ENCODE data around the gene MRPL12.
A peak's percentile ranks its signal among the peaks of the same experiment; 100 is the strongest.
"Not testable (repeated sequence)": the region's sequence is repeated elsewhere in the genome, so short reads cannot be mapped to it uniquely, and the experiment has no call there.

The MRPL12 gene

GRCh38 chr17:81735264-81736102, 32.3 kb downstream of the MRPL12 start:
- Mint-ChIP-seq H3K36me3 (no peaks in the 10 kb centered on the region), H3K27ac (no peak overlapping the region), H3K4me3 (peak overlapping the region; percentile 27), H3K27me3 (peaks cover 9% of the 10 kb centered on the region), H3K9me3 (no peaks in the 10 kb centered on the region), H3K4me1 (peaks cover 11% of the 10 kb centered on the region)

GRCh38 chr17:81737947-81738800, 35.0 kb downstream of the MRPL12 start:
- Mint-ChIP-seq H3K9me3 (no peaks in the 10 kb centered on the region), H3K4me3 (no peak overlapping the region), H3K36me3 (no peaks in the 10 kb centered on the region), H3K27me3 (peaks cover 9% of the 10 kb centered on the region), H3K4me1 (peaks cover 11% of the 10 kb centered on the region), H3K27ac (no peak overlapping the region)

- no peaks in the 10 kb centered on the region for H3K9me3 Mint-ChIP-seq
- peaks cover 6% of the 10 kb centered on the region for H3K4me1 Mint-ChIP-seq
- no peak overlapping the region for H3K27ac Mint-ChIP-seq
- no peak overlapping the region for H3K4me3 Mint-ChIP-seq
- peaks cover 4% of the 10 kb centered on the region for H3K27me3 Mint-ChIP-seq
- no peaks in the 10 kb centered on the region for H3K36me3 Mint-ChIP-seq
Observed at GRCh38 chr17:81738801-81739393, 35.7 kb downstream of the MRPL12 start.

GRCh38 chr17:81739593-81739992, 36.4 kb downstream of the MRPL12 start:
- H3K4me3 Mint-ChIP-seq, H3K4me1 Mint-ChIP-seq, H3K36me3 Mint-ChIP-seq, H3K27me3 Mint-ChIP-seq, H3K9me3 Mint-ChIP-seq, H3K27ac Mint-ChIP-seq: not testable (repeated sequence)

- no peaks in the 10 kb centered on the region for H3K9me3 Mint-ChIP-seq
- no peak overlapping the region for H3K27ac Mint-ChIP-seq
- peaks cover 4% of the 10 kb centered on the region for H3K27me3 Mint-ChIP-seq
- no peak overlapping the region for H3K4me3 Mint-ChIP-seq
- no peaks in the 10 kb centered on the region for H3K36me3 Mint-ChIP-seq
- H3K4me1 Mint-ChIP-seq, result peaks cover 5% of the 10 kb centered on the region
Observed at GRCh38 chr17:81740395-81740961, 37.3 kb downstream of the MRPL12 start.

GRCh38 chr17:81741049-81741593, 38.0 kb downstream of the MRPL12 start:
- H3K4me3 Mint-ChIP-seq, result no peak overlapping the region
- H3K36me3 Mint-ChIP-seq, result no peaks in the 10 kb centered on the region
- no peaks in the 10 kb centered on the region for H3K4me1 Mint-ChIP-seq
- H3K27me3 Mint-ChIP-seq, result peaks cover 4% of the 10 kb centered on the region
- H3K27ac Mint-ChIP-seq, result no peak overlapping the region
- no peaks in the 10 kb centered on the region for H3K9me3 Mint-ChIP-seq

GRCh38 chr17:81741594-81742452, 38.7 kb downstream of the MRPL12 start:
- Mint-ChIP-seq H3K36me3 (no peaks in the 10 kb centered on the region), H3K4me1 (no peaks in the 10 kb centered on the region), H3K4me3 (no peak overlapping the region), H3K9me3 (no peaks in the 10 kb centered on the region), H3K27ac (peak overlapping the region; percentile 59), H3K27me3 (peaks cover 4% of the 10 kb centered on the region)

Data from activated naive CD4-positive, alpha-beta T cell treated with anti-CD3 and anti-CD28 coated beads, Interleukin-2, amount 50 U/mL, for 24 hours (primary cell).